Hepatocyte (in vitro differentiated cells): ENCODE measurements around the gene USP6NL. TPM values are rescaled to one million over a fixed set of nuclear protein-coding genes. Genes with fewer than 3 reads are reported as not detected.

Experiments used
- DNase-seq: peaks from one replicate; pipeline ENCODE4 v3.0.0-alpha.2; 2016; ENCODE audit warnings: low spot score
- H2AFZ ChIP-seq: fragments of 200-600 bp; sonication (generic); 2 replicates; pipeline ENCODE4 v1.6.0; 2016; ENCODE audit warnings: antibody characterized with exemption, mild to moderate bottlenecking
- H3K27ac ChIP-seq: fragments of 200-600 bp; sonication (generic); 2 replicates; pipeline ENCODE4 v1.5.1; 2016; ENCODE audit warnings: mild to moderate bottlenecking
- H3K27me3 ChIP-seq: fragments of 200-600 bp; sonication (generic); 2 replicates; pipeline ENCODE4 v1.6.1; 2016
- H3K36me3 ChIP-seq: fragments of 200-600 bp; sonication (generic); replicated peaks from 2 replicates; pipeline ENCODE4 v1.5.1; 2016; ENCODE audit warnings: low read depth; ENCODE audit not compliant: insufficient read depth
- H3K4me1 ChIP-seq: fragments of 200-600 bp; sonication (generic); 2 replicates; pipeline ENCODE4 v1.5.1; 2016; ENCODE audit warnings: mild to moderate bottlenecking, moderate library complexity; ENCODE audit not compliant: insufficient read depth
- H3K4me2 ChIP-seq: fragments of 200-600 bp; sonication (generic); 2 replicates; pipeline ENCODE4 v1.6.0; 2016
- H3K4me3 ChIP-seq: fragments of 200-600 bp; sonication (generic); 2 replicates; pipeline ENCODE4 v1.5.1; 2016; ENCODE audit warnings: mild to moderate bottlenecking
- H3K79me2 ChIP-seq: fragments of 200-600 bp; sonication (generic); 2 replicates; pipeline ENCODE4 v1.6.0; 2017; ENCODE audit warnings: mild to moderate bottlenecking
- H3K9me2 ChIP-seq: fragments of 200-600 bp; sonication (generic); replicated peaks from 2 replicates; pipeline ENCODE4 v1.6.0; 2017; ENCODE audit warnings: mild to moderate bottlenecking; ENCODE audit not compliant: insufficient read depth
- H3K9me3 ChIP-seq: fragments of 200-600 bp; sonication (generic); 2 replicates; pipeline ENCODE4 v1.5.1; 2016; ENCODE audit warnings: low read depth, mild to moderate bottlenecking
- H4K20me1 ChIP-seq: fragments of 200-600 bp; sonication (generic); 2 replicates; pipeline ENCODE4 v1.6.0; 2016; ENCODE audit warnings: mild to moderate bottlenecking; ENCODE audit not compliant: insufficient read depth, poor library complexity, severe bottlenecking
- CTCF ChIP-seq: fragments of 200-600 bp; sonication (generic); IDR thresholded peaks from 2 replicates; pipeline ENCODE4 v1.5.1; 2016; ENCODE audit warnings: antibody characterized with exemption, mild to moderate bottlenecking; ENCODE audit not compliant: poor library complexity
- EZH2 ChIP-seq: fragments of 200-600 bp; sonication (generic); IDR thresholded peaks from 2 replicates; pipeline ENCODE4 v1.6.1; 2016; ENCODE audit warnings: antibody characterized with exemption, mild to moderate bottlenecking, borderline replicate concordance
- EZH2phosphoT487 ChIP-seq: fragments of 200-600 bp; sonication (generic); IDR thresholded peaks from one replicate; pipeline ENCODE4 v1.6.1; 2018; ENCODE audit warnings: antibody characterized with exemption, mild to moderate bottlenecking, low read depth, moderate library complexity; ENCODE audit not compliant: unreplicated experiment, severe bottlenecking
- WGBS: methylation state at CpG from one replicate; pipeline ENCODE4 v1.1.6; 2016; ENCODE audit warnings: low lambda C conversion rate; ENCODE audit errors: missing lambda C conversion rate; 5-methylcytosine and 5-hydroxymethylcytosine counted together
- polyA plus RNA-seq: library from polyadenylated mRNA; unstranded; fragments of >200 nt; fragmentation: Nextera tagmentation; extraction: Ambion mirVana; gene quantifications from 2 replicates; pipeline ENCODE4 v1.2.1, GENCODE V29; 2016
- total RNA-seq: library from RNA; depleted of rRNA; stranded (reverse); fragments of >200 nt; gene quantifications from 2 replicates; pipeline ENCODE4 v1.2.3, GENCODE V29; 2014

The USP6NL gene
- total and polyA plus RNA-seq, 2 experiments from 2014 or later, result 14.9 to 20.8 TPM

DNA sequence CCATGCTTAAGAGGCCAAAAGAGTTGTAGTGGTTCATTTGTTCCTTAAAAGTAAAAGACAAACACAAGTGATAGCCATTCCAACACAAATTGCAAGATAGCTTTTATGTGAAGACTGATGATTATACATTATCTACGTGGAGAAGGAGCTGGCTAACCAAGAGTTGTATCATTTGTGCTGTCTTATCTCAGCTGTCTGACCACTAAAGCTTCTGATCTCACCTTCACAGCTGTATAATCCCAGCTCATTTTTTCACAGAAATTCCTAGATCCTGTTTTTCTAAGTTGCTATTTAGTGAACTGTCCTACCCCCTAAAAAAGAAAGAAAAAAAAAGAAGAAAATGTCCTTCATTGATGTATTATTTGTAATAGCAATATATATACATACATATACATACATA, 9.8 kb downstream of the USP6NL start:
- TF ChIP-seq CTCF (no peak), EZH2 (no peak), EZH2phosphoT487 (no peak)
- H3K4me2 ChIP-seq, result no peak overlapping the region

GRCh38 chr10:11600280-11600679, 11.2 kb downstream of the USP6NL start:
- DNase-seq, result no peak
- WGBS, result 92% methylated on average over 3 of the region's 3 CpGs
- Histone ChIP-seq H2AFZ (no peak overlapping the region), H3K9me3 (no peaks in the 10 kb centered on the region), H3K27me3 (no peaks in the 10 kb centered on the region), H3K4me2 (no peak overlapping the region), H3K36me3 (no peaks in the 10 kb centered on the region), H3K79me2 (peaks cover 96% of the 10 kb centered on the region), H3K27ac (no peak overlapping the region), H3K9me2 (no peaks in the 10 kb centered on the region), H4K20me1 (peaks cover 11% of the 10 kb centered on the region), H3K4me1 (peaks cover 9% of the 10 kb centered on the region), H3K4me3 (no peak overlapping the region)
- TF ChIP-seq EZH2 (no peak), CTCF (no peak), EZH2phosphoT487 (no peak)

More for the DNA sequence above, 9.8 kb downstream of the USP6NL start:
- Histone ChIP-seq H3K27me3 (no peaks in the 10 kb centered on the region), H3K4me1 (peaks cover 9% of the 10 kb centered on the region), H3K9me3 (no peaks in the 10 kb centered on the region), H3K79me2 (peaks cover 96% of the 10 kb centered on the region), H4K20me1 (peaks cover 11% of the 10 kb centered on the region), H2AFZ (no peak overlapping the region), H3K36me3 (no peaks in the 10 kb centered on the region), H3K27ac (no peak overlapping the region), H3K9me2 (no peaks in the 10 kb centered on the region), H3K4me3 (no peak overlapping the region)
- no peak for DNase-seq
- WGBS, result 50% methylated on average over 1 of the region's 1 CpG

GRCh38 chr10:11598712-11599397, 12.6 kb downstream of the USP6NL start:
- Histone ChIP-seq H4K20me1 (peaks cover 11% of the 10 kb centered on the region), H3K4me2 (no peak overlapping the region), H3K27ac (no peak overlapping the region), H3K36me3 (no peaks in the 10 kb centered on the region), H3K4me3 (no peak overlapping the region), H3K27me3 (no peaks in the 10 kb centered on the region), H3K79me2 (peaks cover 96% of the 10 kb centered on the region), H2AFZ (no peak overlapping the region), H3K4me1 (peaks cover 9% of the 10 kb centered on the region), H3K9me2 (no peaks in the 10 kb centered on the region), H3K9me3 (no peaks in the 10 kb centered on the region)
- TF ChIP-seq EZH2phosphoT487, result no peak
- no peak for TF ChIP-seq CTCF
- 76% methylated on average over 8 of the region's 8 CpGs for WGBS
- no peak for DNase-seq

DNA sequence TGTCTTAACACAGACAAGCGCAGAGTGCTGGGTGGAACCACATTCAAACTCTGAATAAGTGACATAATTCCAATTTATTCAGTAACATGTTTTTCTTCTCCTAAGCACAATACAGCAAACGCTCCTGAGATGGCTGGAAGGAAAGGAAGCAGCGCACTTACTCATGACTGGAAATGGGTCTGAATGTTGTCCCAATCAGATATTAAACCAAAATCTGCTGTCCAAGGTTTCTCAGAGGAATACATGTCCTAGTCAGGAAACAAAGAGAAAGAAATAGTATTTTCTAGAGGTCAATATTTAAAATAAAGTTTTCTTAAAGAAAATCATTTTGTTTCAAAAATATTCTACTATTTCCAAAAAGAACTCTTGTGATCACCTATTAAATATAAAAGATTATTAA, 14.0 kb downstream of the USP6NL start:
- H3K79me2 ChIP-seq, result peaks cover 100% of the 10 kb centered on the region
- no peaks in the 10 kb centered on the region for H3K27me3 ChIP-seq
- H3K4me1 ChIP-seq, result peaks cover 6% of the 10 kb centered on the region

More for the DNA sequence above, 14.0 kb downstream of the USP6NL start:
- 95% methylated on average over 3 of the region's 3 CpGs for WGBS
- Histone ChIP-seq H4K20me1 (peaks cover 7% of the 10 kb centered on the region), H3K9me2 (no peaks in the 10 kb centered on the region), H2AFZ (no peak overlapping the region), H3K9me3 (no peaks in the 10 kb centered on the region), H3K4me3 (no peak overlapping the region), H3K36me3 (no peaks in the 10 kb centered on the region), H3K27ac (no peak overlapping the region), H3K4me2 (no peak overlapping the region)
- TF ChIP-seq EZH2phosphoT487, result no peak
- TF ChIP-seq CTCF, result no peak
- no peak for TF ChIP-seq EZH2
- DNase-seq, result no peak
